HEK293 (cell line): ENCODE results near the gene DNAJC10.

Experiments used
- CTCF ChIA-PET: fragments of 350-600 bp; formaldehyde crosslinking; extraction: SDS; loops from one replicate; lab custom pipeline; 2021; ENCODE audit warnings: antibody characterized with exemption; lab: Yijun Ruan, JAX
- POLR2A ChIA-PET: fragments of 300-600 bp; formaldehyde crosslinking; extraction: SDS; loops from one replicate; lab custom pipeline; 2020; ENCODE audit warnings: antibody characterized with exemption, inconsistent platforms; lab: Yijun Ruan, JAX
- H3K27ac ChIP-seq: fragments of 200-500 bp; sonication (Bioruptor generic); 2 replicates; pipeline ENCODE4 v1.5.1; 2014; ENCODE audit warnings: low read depth, low read length, control low read depth, inconsistent platforms; ENCODE audit errors: extremely low read depth
- H3K36me3 ChIP-seq, 2 experiments: fragments of 200-500 bp in 1 of 2; sonication (Bioruptor generic) in 1 of 2; 1 replicate in 1 of 2; 2 replicates in 1 of 2; pipeline ENCODE4 v1.5.1; 2014 to 2017; ENCODE audit warnings: inconsistent platforms in 2 of 2, low read length in 2 of 2; ENCODE audit not compliant: control insufficient read depth in 2 of 2, insufficient read depth in 1 of 2
- H3K4me1 ChIP-seq: fragments of 200-500 bp; sonication (Bioruptor generic); 2 replicates; pipeline ENCODE4 v1.5.1; 2014; ENCODE audit warnings: mild to moderate bottlenecking, low read length, inconsistent platforms; ENCODE audit not compliant: control insufficient read depth, insufficient read depth
- H3K4me3 ChIP-seq: 2 replicates; pipeline ENCODE4 v1.5.1; 2011; ENCODE audit warnings: low read depth, mild to moderate bottlenecking, control low read depth, low read length, moderate library complexity
- H3K9me3 ChIP-seq: fragments of 200-500 bp; sonication (Bioruptor generic); 2 replicates; pipeline ENCODE4 v1.5.1; 2014; ENCODE audit warnings: low read depth, low read length, inconsistent platforms; ENCODE audit not compliant: control insufficient read depth, insufficient read depth
- KLF10 ChIP-seq: fragments of 450-650 bp; IDR thresholded peaks from 2 replicates; pipeline ENCODE4 v1.5.1; 2018; ENCODE audit warnings: missing biosample characterization, mild to moderate bottlenecking, missing genetic modification characterization
- KLF8 ChIP-seq: fragments of 450-650 bp; formaldehyde crosslinking; IDR thresholded peaks from 2 replicates; pipeline ENCODE4 v1.5.1; 2016; ENCODE audit warnings: missing biosample characterization, missing genetic modification characterization
- KLF9 ChIP-seq: fragments of 450-650 bp; formaldehyde crosslinking; IDR thresholded peaks from 2 replicates; pipeline ENCODE4 v1.5.1; 2016; ENCODE audit warnings: missing biosample characterization, missing genetic modification characterization, low read depth
- PRDM4 ChIP-seq: fragments of 450-650 bp; formaldehyde crosslinking; IDR thresholded peaks from 2 replicates; pipeline ENCODE4 v1.5.1; 2017; ENCODE audit warnings: missing biosample characterization, missing genetic modification characterization
- ZBTB1 ChIP-seq: fragments of 450-650 bp; formaldehyde crosslinking; IDR thresholded peaks from 2 replicates; pipeline ENCODE4 v1.5.1; 2016; ENCODE audit warnings: missing biosample characterization, missing genetic modification characterization
- ZBTB26 ChIP-seq: fragments of 450-650 bp; formaldehyde crosslinking; optimal IDR thresholded peaks from 2 replicates; pipeline ENCODE3; 2016; ENCODE audit warnings: missing biosample characterization, mild to moderate bottlenecking, missing genetic modification characterization
- ZFP69B ChIP-seq: fragments of 450-650 bp; formaldehyde crosslinking; IDR thresholded peaks from 2 replicates; pipeline ENCODE4 v1.5.1; 2016; ENCODE audit warnings: missing biosample characterization, missing genetic modification characterization
- ZIC2 ChIP-seq: fragments of 450-650 bp; formaldehyde crosslinking; IDR thresholded peaks from 2 replicates; pipeline ENCODE4 v1.5.1; 2016; ENCODE audit warnings: missing biosample characterization, missing genetic modification characterization
- ZNF10 ChIP-seq: fragments of 450-650 bp; formaldehyde crosslinking; IDR thresholded peaks from 2 replicates; pipeline ENCODE4 v1.5.1; 2017; ENCODE audit warnings: missing biosample characterization, missing genetic modification characterization
- ZNF133 ChIP-seq: fragments of 450-650 bp; formaldehyde crosslinking; IDR thresholded peaks from 2 replicates; pipeline ENCODE4 v1.5.1; 2016; ENCODE audit warnings: missing biosample characterization, missing genetic modification characterization
- ZNF138 ChIP-seq: fragments of 450-650 bp; formaldehyde crosslinking; IDR thresholded peaks from 2 replicates; pipeline ENCODE4 v1.5.1; 2016; ENCODE audit warnings: missing biosample characterization, missing genetic modification characterization, borderline replicate concordance
- ZNF19 ChIP-seq: fragments of 450-650 bp; formaldehyde crosslinking; IDR thresholded peaks from 2 replicates; pipeline ENCODE4; 2016; ENCODE audit warnings: missing biosample characterization, missing genetic modification characterization, low read depth
- ZNF2 ChIP-seq: fragments of 450-650 bp; formaldehyde crosslinking; IDR thresholded peaks from 2 replicates; pipeline ENCODE4 v1.5.1; 2016; ENCODE audit warnings: missing biosample characterization, missing genetic modification characterization
- ZNF211 ChIP-seq: fragments of 450-650 bp; formaldehyde crosslinking; IDR thresholded peaks from 2 replicates; pipeline ENCODE4 v1.5.1; 2016; ENCODE audit warnings: low read depth, missing biosample characterization, missing genetic modification characterization
- ZNF311 ChIP-seq: fragments of 450-650 bp; formaldehyde crosslinking; IDR thresholded peaks from 2 replicates; pipeline ENCODE4 v1.5.1; 2017; ENCODE audit warnings: missing biosample characterization, missing genetic modification characterization, borderline replicate concordance
- ZNF416 ChIP-seq: fragments of 450-650 bp; formaldehyde crosslinking; IDR thresholded peaks from 2 replicates; pipeline ENCODE4 v1.5.1; 2016; ENCODE audit warnings: missing biosample characterization, missing genetic modification characterization
- ZNF426 ChIP-seq: fragments of 450-650 bp; formaldehyde crosslinking; IDR thresholded peaks from 2 replicates; pipeline ENCODE4 v1.5.1; 2017; ENCODE audit warnings: missing biosample characterization, missing genetic modification characterization, mild to moderate bottlenecking, inconsistent platforms, moderate library complexity
- ZNF48 ChIP-seq: fragments of 450-650 bp; formaldehyde crosslinking; IDR thresholded peaks from 2 replicates; pipeline ENCODE4 v1.5.1; 2016; ENCODE audit warnings: missing biosample characterization, missing genetic modification characterization
- ZNF514 ChIP-seq: fragments of 450-650 bp; formaldehyde crosslinking; IDR thresholded peaks from 2 replicates; pipeline ENCODE4 v1.5.1; 2016; ENCODE audit warnings: missing biosample characterization, missing genetic modification characterization
- ZNF521 ChIP-seq: fragments of 450-650 bp; formaldehyde crosslinking; IDR thresholded peaks from 2 replicates; pipeline ENCODE4 v1.5.1; 2017; ENCODE audit warnings: missing biosample characterization, mild to moderate bottlenecking, missing genetic modification characterization
- ZNF544 ChIP-seq: fragments of 450-650 bp; formaldehyde crosslinking; IDR thresholded peaks from 2 replicates; pipeline ENCODE4 v1.5.0; 2017; ENCODE audit warnings: missing biosample characterization, missing genetic modification characterization
- ZNF600 ChIP-seq: fragments of 450-650 bp; formaldehyde crosslinking; IDR thresholded peaks from 2 replicates; pipeline ENCODE4 v1.5.1; 2016; ENCODE audit warnings: missing biosample characterization, missing genetic modification characterization
- ZNF629 ChIP-seq: fragments of 450-650 bp; formaldehyde crosslinking; IDR thresholded peaks from 2 replicates; pipeline ENCODE4 v1.5.1; 2017; ENCODE audit warnings: missing biosample characterization, missing genetic modification characterization
- ZNF645 ChIP-seq: fragments of 450-650 bp; formaldehyde crosslinking; IDR thresholded peaks from 2 replicates; pipeline ENCODE4; 2016; ENCODE audit warnings: missing biosample characterization, missing genetic modification characterization
- ZNF664 ChIP-seq: fragments of 450-650 bp; formaldehyde crosslinking; IDR thresholded peaks from 2 replicates; pipeline ENCODE4 v1.5.1; 2016; ENCODE audit warnings: missing biosample characterization, missing genetic modification characterization
- TF ChIP-seq, protein P1 (sequence below): fragments of 450-650 bp; formaldehyde crosslinking; IDR thresholded peaks from 2 replicates; pipeline ENCODE4 v1.5.1; 2016; ENCODE audit warnings: missing biosample characterization, missing genetic modification characterization
- TF ChIP-seq, protein P2 (sequence below): fragments of 450-650 bp; IDR thresholded peaks from 2 replicates; pipeline ENCODE4 v1.5.1; 2018; ENCODE audit warnings: missing biosample characterization, mild to moderate bottlenecking, missing genetic modification characterization
- TF ChIP-seq, protein P3 (sequence below): fragments of 450-650 bp; formaldehyde crosslinking; IDR thresholded peaks from 2 replicates; pipeline ENCODE4 v1.5.1; 2016; ENCODE audit warnings: missing biosample characterization, missing genetic modification characterization

The DNAJC10 gene

GRCh38 chr2:182682210-182682609, 33.8 kb upstream of the DNAJC10 start:
- Histone ChIP-seq H3K4me1 (no peaks in the 10 kb centered on the region), H3K9me3 (no peaks in the 10 kb centered on the region), H3K4me3 (no peak overlapping the region), H3K36me3 (no peaks in the 10 kb centered on the region), H3K27ac (no peak overlapping the region)
- no peak for TF ChIP-seq ZNF426 (tag by site-specific recombination)
- no peak for TF ChIP-seq KLF10 (tag by site-specific recombination)
- TF ChIP-seq PRDM4 (tag by site-specific recombination): no peak
- no peak for TF ChIP-seq ZNF2
- no peak for TF ChIP-seq ZNF664 (tag by site-specific recombination)
- no peak for TF ChIP-seq ZNF48 (tag by site-specific recombination)
- no peak for TF ChIP-seq ZNF521
- TF ChIP-seq, protein P1, sequence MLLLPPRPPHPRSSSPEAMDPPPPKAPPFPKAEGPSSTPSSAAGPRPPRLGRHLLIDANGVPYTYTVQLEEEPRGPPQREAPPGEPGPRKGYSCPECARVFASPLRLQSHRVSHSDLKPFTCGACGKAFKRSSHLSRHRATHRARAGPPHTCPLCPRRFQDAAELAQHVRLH (tag by site-specific recombination): no peak
- TF ChIP-seq ZNF645: no peak
- TF ChIP-seq ZNF544 (tag by site-specific recombination): no peak
- TF ChIP-seq ZIC2 (tag by site-specific recombination): no peak
- no peak for TF ChIP-seq KLF9 (tag by site-specific recombination)
- TF ChIP-seq, protein P2, sequence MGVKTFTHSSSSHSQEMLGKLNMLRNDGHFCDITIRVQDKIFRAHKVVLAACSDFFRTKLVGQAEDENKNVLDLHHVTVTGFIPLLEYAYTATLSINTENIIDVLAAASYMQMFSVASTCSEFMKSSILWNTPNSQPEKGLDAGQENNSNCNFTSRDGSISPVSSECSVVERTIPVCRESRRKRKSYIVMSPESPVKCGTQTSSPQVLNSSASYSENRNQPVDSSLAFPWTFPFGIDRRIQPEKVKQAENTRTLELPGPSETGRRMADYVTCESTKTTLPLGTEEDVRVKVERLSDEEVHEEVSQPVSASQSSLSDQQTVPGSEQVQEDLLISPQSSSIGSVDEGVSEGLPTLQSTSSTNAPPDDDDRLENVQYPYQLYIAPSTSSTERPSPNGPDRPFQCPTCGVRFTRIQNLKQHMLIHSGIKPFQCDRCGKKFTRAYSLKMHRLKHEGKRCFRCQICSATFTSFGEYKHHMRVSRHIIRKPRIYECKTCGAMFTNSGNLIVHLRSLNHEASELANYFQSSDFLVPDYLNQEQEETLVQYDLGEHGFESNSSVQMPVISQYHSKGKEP (tag by site-specific recombination): no peak
- no peak for TF ChIP-seq ZNF19 (tag by site-specific recombination)
- TF ChIP-seq ZBTB26 (tag by site-specific recombination): no peak
- ChIA-PET POLR2A (no interaction called here), CTCF (interaction anchor here (0.6 to 1.0 kb wide), 3 partner anchors 16 to 917 kb away, joined by 3 read pairs; no protein-coding TSS in a partner anchor)

GRCh38 chr2:182685559-182685958, 30.5 kb upstream of the DNAJC10 start:
- H3K9me3 ChIP-seq: no peaks in the 10 kb centered on the region
- H3K4me3 ChIP-seq: no peak overlapping the region
- ChIA-PET POLR2A (no interaction called here), CTCF (interaction anchor here (0.6 kb wide), 1 partner anchor 29 kb away, joined by 3 read pairs; no protein-coding TSS in a partner anchor)
- no peak overlapping the region for H3K27ac ChIP-seq
- H3K4me1 ChIP-seq: no peaks in the 10 kb centered on the region
- no peaks in the 10 kb centered on the region for H3K36me3 ChIP-seq
- TF ChIP-seq ZNF211 (no peak), ZFP69B (no peak), ZBTB1 (tag by site-specific recombination) (no peak), ZNF629 (tag by site-specific recombination) (no peak), ZNF10 (tag by site-specific recombination) (no peak), ZNF416 (tag by site-specific recombination) (no peak), ZNF600 (tag by site-specific recombination) (no peak), ZNF514 (tag by site-specific recombination) (no peak), KLF8 (tag by site-specific recombination) (no peak), ZNF311 (no peak), ZNF138 (tag by site-specific recombination) (no peak), ZNF133 (no peak)
- TF ChIP-seq, protein P3, sequence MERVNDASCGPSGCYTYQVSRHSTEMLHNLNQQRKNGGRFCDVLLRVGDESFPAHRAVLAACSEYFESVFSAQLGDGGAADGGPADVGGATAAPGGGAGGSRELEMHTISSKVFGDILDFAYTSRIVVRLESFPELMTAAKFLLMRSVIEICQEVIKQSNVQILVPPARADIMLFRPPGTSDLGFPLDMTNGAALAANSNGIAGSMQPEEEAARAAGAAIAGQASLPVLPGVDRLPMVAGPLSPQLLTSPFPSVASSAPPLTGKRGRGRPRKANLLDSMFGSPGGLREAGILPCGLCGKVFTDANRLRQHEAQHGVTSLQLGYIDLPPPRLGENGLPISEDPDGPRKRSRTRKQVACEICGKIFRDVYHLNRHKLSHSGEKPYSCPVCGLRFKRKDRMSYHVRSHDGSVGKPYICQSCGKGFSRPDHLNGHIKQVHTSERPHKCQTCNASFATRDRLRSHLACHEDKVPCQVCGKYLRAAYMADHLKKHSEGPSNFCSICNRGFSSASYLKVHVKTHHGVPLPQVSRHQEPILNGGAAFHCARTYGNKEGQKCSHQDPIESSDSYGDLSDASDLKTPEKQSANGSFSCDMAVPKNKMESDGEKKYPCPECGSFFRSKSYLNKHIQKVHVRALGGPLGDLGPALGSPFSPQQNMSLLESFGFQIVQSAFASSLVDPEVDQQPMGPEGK (tag by site-specific recombination): no peak
